A549 (cell line): Measurements from ENCODE around the gene SHLD1. TPM values are rescaled to one million over a fixed set of nuclear protein-coding genes. Genes with fewer than 3 reads are reported as not detected.

ENCODE experiments used
- CBX2 ChIP-seq: fragments of 200-600 bp; sonication (generic); IDR thresholded peaks from 2 replicates; pipeline ENCODE4 v1.6.1; 2016; ENCODE audit warnings: low read depth, mild to moderate bottlenecking, borderline replicate concordance
- CHD2 ChIP-seq: fragments of 150-350 bp; IDR thresholded peaks from 2 replicates; pipeline ENCODE4 v1.6.1; 2014; ENCODE audit warnings: low read length; ENCODE audit not compliant: partially characterized antibody
- EHMT2 ChIP-seq: fragments of 200-600 bp; sonication (generic); IDR thresholded peaks from 2 replicates; pipeline ENCODE4 v1.6.1; 2016; ENCODE audit warnings: antibody characterized with exemption, low read depth, mild to moderate bottlenecking, moderate library complexity
- EP300 ChIP-seq, 2 experiments: fragments of >200 bp; sonication (Bioruptor Twin); formaldehyde crosslinking; IDR thresholded peaks; 2 replicates in 1 of 2; 3 replicates in 1 of 2; pipeline ENCODE4 v1.6.1; 2016 to 2017
- ESRRA ChIP-seq: fragments of 150-350 bp; IDR thresholded peaks from 2 replicates; pipeline ENCODE4 v1.6.1; 2014; ENCODE audit warnings: mild to moderate bottlenecking, low read length, borderline replicate concordance
- HES2 ChIP-seq: fragments of >200 bp; sonication (Bioruptor Twin); formaldehyde crosslinking; IDR thresholded peaks from 2 replicates; pipeline ENCODE4 v1.6.1; 2016
- HMGXB4 ChIP-seq: fragments of 250-450 bp; sonication (Bioruptor Pico); IDR thresholded peaks from 2 replicates; pipeline ENCODE4 v1.5.0; 2021; ENCODE audit warnings: mild to moderate bottlenecking, moderate library complexity, borderline replicate concordance
- HOXA7 ChIP-seq: fragments of 250-450 bp; sonication (Bioruptor Pico); IDR thresholded peaks from 2 replicates; pipeline ENCODE4 v1.5.0; 2020; ENCODE audit warnings: mild to moderate bottlenecking, moderate library complexity
- MAZ ChIP-seq: fragments of 150-350 bp; IDR thresholded peaks from 2 replicates; pipeline ENCODE4 v1.6.1; 2014; ENCODE audit warnings: antibody characterized with exemption, low read depth, low read length, borderline replicate concordance
- NFE2L2 ChIP-seq: fragments of 150-350 bp; conservative IDR thresholded peaks from 2 replicates; pipeline ENCODE4 v1.6.1; 2014; ENCODE audit warnings: low read length
- POLR2A ChIP-seq: IDR thresholded peaks from 2 replicates; pipeline ENCODE4 v1.6.1; 2012; ENCODE audit warnings: mild to moderate bottlenecking, low read length
- POLR2AphosphoS2 ChIP-seq: conservative IDR thresholded peaks from 2 replicates; pipeline ENCODE4 v1.6.1; 2012; ENCODE audit warnings: low read length, improper control_type of control experiment, inconsistent platforms
- RCOR1 ChIP-seq: fragments of 150-350 bp; IDR thresholded peaks from 2 replicates; pipeline ENCODE4 v1.6.1; 2014; ENCODE audit warnings: antibody characterized with exemption, low read length, low read depth
- RNF2 ChIP-seq: fragments of 200-600 bp; sonication (generic); IDR thresholded peaks from 2 replicates; pipeline ENCODE4 v1.6.1; 2016; ENCODE audit warnings: low read depth, mild to moderate bottlenecking, antibody characterized with exemption, moderate library complexity, borderline replicate concordance
- TP53 ChIP-seq: fragments of 250-450 bp; sonication (Bioruptor Pico); IDR thresholded peaks from 2 replicates; pipeline ENCODE4 v1.5.0; 2021; ENCODE audit warnings: mild to moderate bottlenecking, moderate library complexity
- ZC3H11A ChIP-seq: fragments of 450-650 bp; IDR thresholded peaks from 2 replicates; pipeline ENCODE4 v1.6.1; 2014; ENCODE audit warnings: antibody characterized with exemption, mild to moderate bottlenecking
- ZFP36 ChIP-seq: fragments of 450-650 bp; IDR thresholded peaks from 2 replicates; pipeline ENCODE4 v1.6.1; 2014; ENCODE audit warnings: borderline replicate concordance; ENCODE audit not compliant: partially characterized antibody
- polyA plus RNA-seq, 4 experiments: library from polyadenylated mRNA; depleted of rRNA in 3 of 4; stranded (reverse); fragments of >200 nt; fragmentation: RNase III in 1 of 4; extraction: RNeasy Plus Mini Kit Qiagen cat#74134 plus additional on column Dnase treatment in 1 of 4; gene quantifications; 2 replicates in 3 of 4; 3 replicates in 1 of 4; pipeline ENCODE4 v1.2.3, GENCODE V29; 2011 to 2017
- TF ChIP-seq, protein P1 (sequence below): fragments of 200-600 bp; sonication (generic); IDR thresholded peaks from 2 replicates; pipeline ENCODE4 v1.6.1; 2016; ENCODE audit warnings: antibody characterized with exemption, mild to moderate bottlenecking, moderate library complexity
- TF ChIP-seq, protein P2 (sequence below): fragments of >200 bp; sonication (Bioruptor Twin); formaldehyde crosslinking; IDR thresholded peaks from 3 replicates; pipeline ENCODE4 v1.5.1; 2016
- TF ChIP-seq, protein P3 (sequence below): fragments of >200 bp; sonication (Bioruptor Twin); formaldehyde crosslinking; IDR thresholded peaks from 3 replicates; pipeline ENCODE4 v1.6.1; 2016

Gene SHLD1
- polyA plus RNA-seq, 2 of the 4 experiments (the other 2 are of a cell fraction) = 6.5 to 18.4 TPM

GRCh38 chr20:5835321-5835821 lies 85.2 kb downstream of the SHLD1 start (continued):
- TF ChIP-seq, protein P1, sequence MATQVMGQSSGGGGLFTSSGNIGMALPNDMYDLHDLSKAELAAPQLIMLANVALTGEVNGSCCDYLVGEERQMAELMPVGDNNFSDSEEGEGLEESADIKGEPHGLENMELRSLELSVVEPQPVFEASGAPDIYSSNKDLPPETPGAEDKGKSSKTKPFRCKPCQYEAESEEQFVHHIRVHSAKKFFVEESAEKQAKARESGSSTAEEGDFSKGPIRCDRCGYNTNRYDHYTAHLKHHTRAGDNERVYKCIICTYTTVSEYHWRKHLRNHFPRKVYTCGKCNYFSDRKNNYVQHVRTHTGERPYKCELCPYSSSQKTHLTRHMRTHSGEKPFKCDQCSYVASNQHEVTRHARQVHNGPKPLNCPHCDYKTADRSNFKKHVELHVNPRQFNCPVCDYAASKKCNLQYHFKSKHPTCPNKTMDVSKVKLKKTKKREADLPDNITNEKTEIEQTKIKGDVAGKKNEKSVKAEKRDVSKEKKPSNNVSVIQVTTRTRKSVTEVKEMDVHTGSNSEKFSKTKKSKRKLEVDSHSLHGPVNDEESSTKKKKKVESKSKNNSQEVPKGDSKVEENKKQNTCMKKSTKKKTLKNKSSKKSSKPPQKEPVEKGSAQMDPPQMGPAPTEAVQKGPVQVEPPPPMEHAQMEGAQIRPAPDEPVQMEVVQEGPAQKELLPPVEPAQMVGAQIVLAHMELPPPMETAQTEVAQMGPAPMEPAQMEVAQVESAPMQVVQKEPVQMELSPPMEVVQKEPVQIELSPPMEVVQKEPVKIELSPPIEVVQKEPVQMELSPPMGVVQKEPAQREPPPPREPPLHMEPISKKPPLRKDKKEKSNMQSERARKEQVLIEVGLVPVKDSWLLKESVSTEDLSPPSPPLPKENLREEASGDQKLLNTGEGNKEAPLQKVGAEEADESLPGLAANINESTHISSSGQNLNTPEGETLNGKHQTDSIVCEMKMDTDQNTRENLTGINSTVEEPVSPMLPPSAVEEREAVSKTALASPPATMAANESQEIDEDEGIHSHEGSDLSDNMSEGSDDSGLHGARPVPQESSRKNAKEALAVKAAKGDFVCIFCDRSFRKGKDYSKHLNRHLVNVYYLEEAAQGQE = no peak
- TF ChIP-seq RCOR1 (no peak), POLR2AphosphoS2 (no peak), CHD2 (no peak), ZFP36 (no peak), ZC3H11A (no peak), HES2 (no peak), POLR2A (no peak), ESRRA (no peak), CBX2 (no peak), NFE2L2 (no peak), HOXA7 (CRISPR knock-in tag) (no peak), EHMT2 (no peak), TP53 (CRISPR knock-in tag) (no peak), HMGXB4 (CRISPR knock-in tag) (no peak), MAZ (no peak), EP300 (IDR thresholded peaks at IDR 0.05) (peak in 1 of 2 experiments; percentile 50; a peak in 1 of 5 replicates), RNF2 (no peak)
- TF ChIP-seq, protein P2, sequence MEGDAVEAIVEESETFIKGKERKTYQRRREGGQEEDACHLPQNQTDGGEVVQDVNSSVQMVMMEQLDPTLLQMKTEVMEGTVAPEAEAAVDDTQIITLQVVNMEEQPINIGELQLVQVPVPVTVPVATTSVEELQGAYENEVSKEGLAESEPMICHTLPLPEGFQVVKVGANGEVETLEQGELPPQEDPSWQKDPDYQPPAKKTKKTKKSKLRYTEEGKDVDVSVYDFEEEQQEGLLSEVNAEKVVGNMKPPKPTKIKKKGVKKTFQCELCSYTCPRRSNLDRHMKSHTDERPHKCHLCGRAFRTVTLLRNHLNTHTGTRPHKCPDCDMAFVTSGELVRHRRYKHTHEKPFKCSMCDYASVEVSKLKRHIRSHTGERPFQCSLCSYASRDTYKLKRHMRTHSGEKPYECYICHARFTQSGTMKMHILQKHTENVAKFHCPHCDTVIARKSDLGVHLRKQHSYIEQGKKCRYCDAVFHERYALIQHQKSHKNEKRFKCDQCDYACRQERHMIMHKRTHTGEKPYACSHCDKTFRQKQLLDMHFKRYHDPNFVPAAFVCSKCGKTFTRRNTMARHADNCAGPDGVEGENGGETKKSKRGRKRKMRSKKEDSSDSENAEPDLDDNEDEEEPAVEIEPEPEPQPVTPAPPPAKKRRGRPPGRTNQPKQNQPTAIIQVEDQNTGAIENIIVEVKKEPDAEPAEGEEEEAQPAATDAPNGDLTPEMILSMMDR = no peak
- TF ChIP-seq, protein P3, sequence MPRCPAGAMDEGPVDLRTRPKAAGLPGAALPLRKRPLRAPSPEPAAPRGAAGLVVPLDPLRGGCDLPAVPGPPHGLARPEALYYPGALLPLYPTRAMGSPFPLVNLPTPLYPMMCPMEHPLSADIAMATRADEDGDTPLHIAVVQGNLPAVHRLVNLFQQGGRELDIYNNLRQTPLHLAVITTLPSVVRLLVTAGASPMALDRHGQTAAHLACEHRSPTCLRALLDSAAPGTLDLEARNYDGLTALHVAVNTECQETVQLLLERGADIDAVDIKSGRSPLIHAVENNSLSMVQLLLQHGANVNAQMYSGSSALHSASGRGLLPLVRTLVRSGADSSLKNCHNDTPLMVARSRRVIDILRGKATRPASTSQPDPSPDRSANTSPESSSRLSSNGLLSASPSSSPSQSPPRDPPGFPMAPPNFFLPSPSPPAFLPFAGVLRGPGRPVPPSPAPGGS = no peak
